ENCODE measurements around the gene FAM25G. TPM values are rescaled to one million over a fixed set of nuclear protein-coding genes. Genes with fewer than 3 reads are reported as not detected.
A peak's percentile ranks its signal among the peaks of the same experiment; 100 is the strongest.
"Not testable (repeated sequence)": the region's sequence is repeated elsewhere in the genome, so short reads cannot be mapped to it uniquely, and the experiment has no call there.

Gene FAM25G
- total RNA-seq, 4 donors from 2014 or later = 26.2 to 41.8 (median 35.9) TPM

DNA sequence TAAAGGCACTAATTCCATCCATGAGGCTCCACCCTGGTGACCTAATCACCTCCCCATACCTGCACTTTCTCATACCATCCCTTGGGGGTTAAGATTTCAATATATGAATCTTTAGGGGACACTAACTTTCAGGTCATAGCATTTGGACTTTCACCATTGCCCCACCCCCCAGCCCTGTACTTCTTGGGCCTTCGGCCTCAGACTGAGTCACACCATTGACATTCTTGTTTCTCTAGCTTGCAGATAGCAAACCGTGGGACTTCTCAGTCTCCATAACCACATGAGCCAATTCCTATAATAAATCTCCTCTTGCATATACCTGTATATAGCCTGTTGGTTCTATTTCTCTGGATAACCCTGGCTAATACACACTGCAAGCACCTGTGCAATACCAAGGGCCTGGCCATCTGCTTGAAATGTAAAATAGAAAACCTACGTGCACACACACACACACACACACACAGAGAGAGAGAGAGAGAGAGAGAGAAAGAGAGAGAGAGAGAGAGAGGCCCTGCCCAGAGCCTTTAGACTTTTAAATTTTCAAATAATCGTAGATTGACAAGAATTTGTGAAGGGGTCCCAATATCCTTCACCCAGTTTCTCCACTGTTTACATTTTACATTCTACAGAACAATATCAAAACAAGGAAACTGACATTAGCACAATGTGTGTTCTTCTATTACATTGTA lies 32.9 kb downstream of the FAM25G start:
- H3K27me3 ChIP-seq = peaks cover 3% of the 10 kb centered on the region
- WGBS = 79% methylated on average over 4 of the region's 4 CpGs
- H3K27ac ChIP-seq = no peak overlapping the region
- no peaks in the 10 kb centered on the region for H3K36me3 ChIP-seq
- DNase-seq (ENCODE audit: low spot score in 2 of 2) = no peak
- no peaks in the 10 kb centered on the region for H3K4me1 ChIP-seq
- no peak overlapping the region for H3K4me3 ChIP-seq
- no peak for TF ChIP-seq CTCF (IDR thresholded peaks at IDR 0.05)
- no peak for TF ChIP-seq EP300 (IDR thresholded peaks at IDR 0.05)
- no peak for TF ChIP-seq POLR2AphosphoS5 (IDR thresholded peaks at IDR 0.05)
- no peak for TF ChIP-seq POLR2A (IDR thresholded peaks at IDR 0.05)
- H3K9me3 ChIP-seq = no peaks in the 10 kb centered on the region

DNA sequence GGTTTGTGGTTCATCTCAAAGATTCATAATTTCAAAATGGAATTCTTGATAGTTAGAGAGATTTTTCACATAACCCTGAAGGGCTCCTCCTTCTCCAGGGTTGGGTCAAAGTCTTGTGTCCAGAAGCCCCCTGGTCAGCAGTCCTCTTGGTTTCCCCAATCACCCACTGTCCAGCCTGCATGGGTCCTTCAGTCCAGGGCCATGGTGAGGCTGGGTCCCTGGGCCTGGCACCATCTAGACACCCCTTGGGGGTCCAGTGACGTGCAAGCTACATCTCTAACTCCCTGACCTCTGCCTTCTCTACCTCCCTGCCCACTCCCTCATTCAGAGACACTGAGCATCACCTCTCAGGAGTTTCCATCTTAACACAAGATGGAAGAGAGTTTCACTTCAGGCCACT lies 33.7 kb downstream of the FAM25G start:
- DNase-seq (ENCODE audit: low spot score in 2 of 2) = peak; percentile 31 to 56
- Histone ChIP-seq H3K4me1 (no peaks in the 10 kb centered on the region), H3K36me3 (no peaks in the 10 kb centered on the region), H3K9me3 (no peaks in the 10 kb centered on the region), H3K4me3 (no peak overlapping the region), H3K27me3 (peaks cover 3% of the 10 kb centered on the region), H3K27ac (no peak overlapping the region)
- 94% methylated on average over 1 of the region's 1 CpG for WGBS
- TF ChIP-seq EP300 (IDR thresholded peaks at IDR 0.05) (no peak), POLR2AphosphoS5 (IDR thresholded peaks at IDR 0.05) (no peak), POLR2A (IDR thresholded peaks at IDR 0.05) (no peak), CTCF (IDR thresholded peaks at IDR 0.05) (no peak)

GRCh38 chr10:47457528-47457820 lies 34.0 kb downstream of the FAM25G start:
- 100% methylated on average over 1 of the region's 1 CpG for WGBS
- no peak overlapping the region for H3K4me3 ChIP-seq
- peaks cover 3% of the 10 kb centered on the region for H3K27me3 ChIP-seq
- no peaks in the 10 kb centered on the region for H3K9me3 ChIP-seq
- no peaks in the 10 kb centered on the region for H3K4me1 ChIP-seq
- H3K27ac ChIP-seq = no peak overlapping the region
- H3K36me3 ChIP-seq = no peaks in the 10 kb centered on the region
- TF ChIP-seq POLR2AphosphoS5 (IDR thresholded peaks at IDR 0.05) = no peak
- no peak for TF ChIP-seq POLR2A (IDR thresholded peaks at IDR 0.05)
- TF ChIP-seq CTCF (IDR thresholded peaks at IDR 0.05) = no peak
- no peak for TF ChIP-seq EP300 (IDR thresholded peaks at IDR 0.05)
- peak; percentile 27 to 68 for DNase-seq (ENCODE audit: low spot score in 2 of 2)

DNA sequence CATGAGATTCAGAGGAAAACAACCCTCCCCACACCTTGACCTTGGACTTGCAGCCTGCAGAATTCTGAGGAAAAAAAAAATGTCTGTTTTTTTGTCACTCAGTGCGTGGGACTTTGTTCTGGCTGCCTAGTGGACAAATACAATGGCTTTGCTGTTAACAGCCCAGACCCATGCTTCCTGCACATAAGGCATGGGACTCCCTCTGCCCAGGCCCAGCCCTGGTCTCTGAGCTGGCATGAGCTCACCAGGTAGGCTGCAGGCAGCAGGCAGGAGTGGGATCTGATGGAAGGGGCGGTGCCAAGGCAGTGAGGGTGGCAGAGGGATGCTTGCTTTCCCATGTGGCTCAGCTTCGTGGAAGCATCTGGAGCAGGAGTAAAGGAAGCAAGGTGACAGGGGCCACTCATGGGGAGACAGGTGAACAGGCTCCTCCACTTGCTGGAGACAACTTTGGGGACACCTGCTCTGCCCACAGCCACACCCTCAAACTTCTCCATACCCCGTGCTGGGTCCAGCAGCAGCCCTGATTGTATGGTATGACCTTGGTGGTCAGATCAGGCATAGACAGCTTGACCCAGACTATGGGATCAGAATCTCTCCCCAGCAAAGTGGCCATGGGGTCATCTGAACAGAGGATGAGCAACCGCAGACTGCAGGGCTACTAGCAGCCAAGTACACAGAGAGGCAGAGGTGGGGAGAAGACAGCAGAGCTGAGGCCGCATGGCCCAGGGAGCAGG lies 34.5 kb downstream of the FAM25G start:
- Histone ChIP-seq H3K27ac (no peak overlapping the region), H3K4me3 (no peak overlapping the region), H3K27me3 (peaks cover 3% of the 10 kb centered on the region), H3K4me1 (no peaks in the 10 kb centered on the region), H3K9me3 (no peaks in the 10 kb centered on the region), H3K36me3 (no peaks in the 10 kb centered on the region)
- peak in 1 of 2 donors; percentile 39 for DNase-seq (ENCODE audit: low spot score in 2 of 2)
- TF ChIP-seq CTCF (IDR thresholded peaks at IDR 0.05) (no peak), EP300 (IDR thresholded peaks at IDR 0.05) (no peak), POLR2AphosphoS5 (IDR thresholded peaks at IDR 0.05) (no peak), POLR2A (IDR thresholded peaks at IDR 0.05) (no peak)
- WGBS = 95% methylated on average over 5 of the region's 6 CpGs

- 92% methylated on average over 6 of the region's 8 CpGs for WGBS
- Histone ChIP-seq H3K27me3 (peaks cover 3% of the 10 kb centered on the region), H3K36me3 (no peaks in the 10 kb centered on the region), H3K9me3 (no peaks in the 10 kb centered on the region), H3K4me3 (no peak overlapping the region), H3K4me1 (no peaks in the 10 kb centered on the region), H3K27ac (no peak overlapping the region)
- TF ChIP-seq EP300 (IDR thresholded peaks at IDR 0.05) (no peak), POLR2AphosphoS5 (IDR thresholded peaks at IDR 0.05) (no peak), POLR2A (IDR thresholded peaks at IDR 0.05) (no peak), CTCF (IDR thresholded peaks at IDR 0.05) (no peak)
- peak; percentile 56 to 57 for DNase-seq (ENCODE audit: low spot score in 2 of 2)
Measured at GRCh38 chr10:47456079-47456785, 35.3 kb downstream of the FAM25G start.

- peak in 1 of 2 donors; percentile 47 for DNase-seq (ENCODE audit: low spot score in 2 of 2)
- H3K4me3 ChIP-seq, H3K36me3 ChIP-seq, H3K4me1 ChIP-seq, H3K27ac ChIP-seq, H3K27me3 ChIP-seq, H3K9me3 ChIP-seq: not testable (repeated sequence)
- WGBS = 84% methylated on average over 9 of the region's 9 CpGs
Measured at GRCh38 chr10:47455350-47456078, 36.0 kb downstream of the FAM25G start.
